H1 (cell line): Measurements from ENCODE around the gene PLA2G15. TPM values are rescaled to one million over a fixed set of nuclear protein-coding genes. Genes with fewer than 3 reads are reported as not detected.

Experiments
- CHD2 ChIP-seq: IDR thresholded peaks from 2 replicates; pipeline ENCODE4 v1.6.1; 2012; ENCODE audit warnings: low read length, improper control_type of control experiment
- polyA plus RNA-seq, 7 experiments: library from polyadenylated mRNA; depleted of rRNA in 3 of 7; stranded (reverse) in 5 of 7; unstranded in 2 of 7; fragments of >200 nt in 5 of 7; fragments of 200-250 nt in 2 of 7; gene quantifications; 1 replicate in 5 of 7; 2 replicates in 1 of 7; 4 replicates in 1 of 7; pipeline versions ENCODE4 v1.2.1 to v1.2.3, GENCODE V29; 2011 to 2013; ENCODE audit warnings: missing spikeins in 2 of 7, mixed read lengths in 2 of 7
- total RNA-seq: library from RNA; stranded (reverse); fragmentation: NEBNext Ultra II Directional; extraction: Animal tissue kit (Norgen Biotek cat#: 25700); gene quantifications from 2 replicates; pipeline ENCODE4 v1.2.1, GENCODE V29; 2021

The PLA2G15 gene
- total and polyA plus RNA-seq, 2 of the 8 experiments (the other 6 are each of a cell fraction or from before 2014, with no cell fraction given): 11.2 to 12.0 TPM

DNA sequence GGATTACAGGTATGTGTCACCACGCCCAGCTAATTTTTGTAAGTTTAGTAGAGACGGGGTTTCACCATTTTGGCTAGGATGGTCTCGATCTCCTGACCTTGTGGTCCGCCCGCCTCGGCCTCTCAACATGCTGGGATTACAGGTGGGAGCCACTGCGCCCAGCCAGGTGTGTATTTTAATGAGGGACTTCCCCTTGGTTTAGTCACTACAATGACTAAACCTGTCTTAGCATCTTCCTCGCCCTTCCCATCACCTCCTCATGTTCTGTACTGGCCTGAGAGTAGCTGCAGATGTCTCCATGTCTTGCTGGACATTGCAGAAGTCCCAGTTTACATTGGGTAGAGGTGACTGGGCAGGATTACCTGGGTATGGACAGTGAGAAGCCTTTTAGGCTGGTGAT lies 28.7 kb downstream of the PLA2G15 start (continued):
- TF ChIP-seq CHD2: no peak
- TF ChIP-seq, all 59 proteins: peak for 0
